Head of caudate nucleus (tissue), 42 donors: Measurements from ENCODE around the gene ZNF385A.
A peak's percentile ranks its signal among the peaks of the same experiment; 100 is the strongest.

ENCODE experiments used
- DNase-seq, 42 donors: peaks; one replicate each; pipeline versions ENCODE4 v3.0.0 to v3.0.0-alpha.2; 2020 to 2021; ENCODE audit warnings: mixed read lengths in 7 of 42
- intact Hi-C: fragments of 100-400 bp; cut with DNase I; formaldehyde crosslinking; loops from one replicate; pipeline ENCODE4 v1.15.0; 2022

ZNF385A gene

DNA sequence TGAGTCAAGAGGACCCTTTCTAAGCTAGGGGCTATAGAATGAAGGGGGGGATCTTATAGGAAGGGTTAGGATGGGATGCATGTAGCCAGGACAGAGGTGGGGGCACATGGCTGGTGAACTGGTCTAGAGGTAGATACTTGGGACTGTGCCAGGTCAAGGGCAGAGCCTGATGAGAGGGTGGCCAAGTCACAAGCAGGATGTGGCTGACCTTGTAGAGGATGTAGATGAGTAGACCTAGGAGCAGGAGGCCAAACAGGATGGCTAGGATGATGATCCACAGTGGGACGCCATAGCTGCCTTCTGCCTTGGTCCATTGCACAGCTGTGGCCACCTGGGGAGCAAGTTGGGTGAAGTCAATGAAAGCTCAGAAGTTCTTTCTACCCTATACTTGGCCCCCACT is 12.6 kb upstream of the ZNF385A start:
- intact Hi-C loops: loop anchor here (5.0 kb wide), 1 partner anchor 40 kb away; no protein-coding TSS in a partner anchor

DNA sequence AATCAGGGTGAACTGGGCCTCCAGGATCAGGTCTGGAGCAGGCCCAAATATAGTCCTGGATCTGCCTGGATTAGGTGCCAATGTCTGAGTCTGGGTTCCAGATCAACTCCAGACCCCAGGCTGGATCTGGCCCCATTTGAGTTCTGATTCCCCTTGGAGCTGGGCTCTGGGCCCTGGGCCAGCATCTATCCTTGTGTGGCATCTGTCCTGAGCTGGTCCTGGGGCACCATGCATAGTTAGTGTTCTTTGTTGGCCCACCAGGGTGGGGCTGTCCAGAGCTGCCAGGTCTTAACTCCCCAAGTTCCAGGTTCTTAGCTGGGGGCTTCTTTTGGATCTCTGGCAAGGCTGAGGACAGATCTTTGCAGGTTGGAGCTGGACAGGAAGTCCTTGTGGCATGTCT is 11.0 kb upstream of the ZNF385A start:
- no peak for DNase-seq
- intact Hi-C loops: loop anchor here (5.0 kb wide), 1 partner anchor 42 kb away; no protein-coding TSS in a partner anchor

More for the DNA sequence above, 12.6 kb upstream of the ZNF385A start:
- no peak for DNase-seq

DNA sequence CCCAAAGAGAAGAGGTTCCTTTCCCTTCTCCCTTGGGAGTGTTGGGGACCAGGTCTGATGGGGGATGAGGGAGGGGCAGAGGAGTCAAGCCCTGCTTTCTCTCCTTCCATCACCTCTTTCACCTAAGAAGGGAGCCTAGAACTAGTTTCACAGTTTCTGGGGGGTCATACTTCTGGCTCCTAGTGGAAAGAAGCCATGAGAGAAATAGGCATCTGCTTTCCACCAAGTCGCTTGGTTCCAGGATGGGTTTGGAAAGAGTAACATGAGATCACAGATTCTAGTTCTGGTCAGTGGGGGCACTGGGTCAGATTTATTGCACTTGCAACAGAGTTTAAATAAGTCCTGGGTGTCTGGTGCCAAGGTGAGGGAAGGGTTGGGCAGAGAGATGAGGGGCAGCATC is 10.5 kb upstream of the ZNF385A start:
- no peak for DNase-seq
- intact Hi-C loops: loop anchor here (5.0 kb wide), 1 partner anchor 42 kb away; no protein-coding TSS in a partner anchor

DNA sequence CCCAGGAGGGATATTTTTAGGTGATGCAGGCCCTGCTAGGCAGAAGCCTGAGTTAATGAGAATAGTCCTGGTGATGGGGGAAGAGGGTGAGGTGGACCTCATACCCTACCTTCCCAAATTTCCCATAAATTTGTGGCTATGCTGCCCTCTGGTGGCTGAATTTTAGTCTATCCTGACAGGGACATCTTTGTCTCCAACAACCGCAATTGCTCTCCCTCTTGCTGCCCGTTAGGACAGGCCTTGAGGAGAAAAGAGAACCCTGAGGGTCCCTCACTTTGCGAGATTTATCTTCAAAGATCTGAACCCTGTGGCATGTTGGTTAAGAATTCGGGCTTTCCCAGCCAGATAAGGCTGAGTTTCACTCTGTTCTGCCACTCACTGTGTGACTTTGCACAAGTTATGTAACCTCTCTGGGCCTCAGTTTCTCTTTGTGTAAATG is 9.8 kb upstream of the ZNF385A start:
- intact Hi-C loops: no loop called here
- DNase-seq: peak in 38 of 42 donors; percentile 22 to 89 (median 71)

DNA sequence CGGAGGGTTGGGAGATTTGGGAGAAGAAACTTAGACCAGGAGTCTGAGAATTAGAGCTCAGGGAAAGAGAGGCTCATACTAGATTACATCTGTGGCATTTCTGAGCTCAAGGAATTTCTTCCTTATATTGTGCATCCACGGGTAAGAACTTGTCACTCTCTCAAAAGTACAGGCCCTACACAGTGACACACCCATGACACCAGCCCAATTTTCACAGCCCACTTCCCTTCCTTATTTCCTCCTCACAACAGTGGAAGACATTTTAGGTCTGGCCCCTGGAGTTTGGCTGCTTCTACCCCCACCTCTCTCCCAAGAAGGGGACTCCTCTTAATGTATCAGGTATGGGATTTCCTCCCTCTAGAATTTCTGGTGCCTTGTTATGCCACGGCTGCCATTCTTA is 9.2 kb upstream of the ZNF385A start:
- intact Hi-C loops: no loop called here
- no peak for DNase-seq

DNA sequence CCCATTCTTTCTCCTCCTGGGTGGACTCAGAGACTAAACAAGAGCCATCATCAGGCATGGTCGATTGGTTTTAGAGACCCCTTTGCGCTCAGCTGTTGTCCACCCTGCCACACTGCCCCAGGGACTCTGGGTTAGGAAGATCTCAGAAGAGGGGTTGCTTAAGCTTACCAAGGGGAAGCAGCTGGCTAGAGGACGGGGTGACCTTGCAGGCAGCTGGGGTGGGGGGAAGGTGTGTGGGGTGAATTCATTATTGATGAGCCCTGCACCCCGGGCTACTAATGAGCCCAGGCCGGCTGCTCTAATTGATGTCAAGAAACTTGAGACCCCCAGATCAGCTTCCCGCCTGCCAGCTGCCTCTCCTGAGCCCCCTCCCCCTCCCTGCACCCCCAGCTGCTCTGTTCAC is 8.7 kb upstream of the ZNF385A start:
- intact Hi-C loops: no loop called here
- DNase-seq: no peak

DNA sequence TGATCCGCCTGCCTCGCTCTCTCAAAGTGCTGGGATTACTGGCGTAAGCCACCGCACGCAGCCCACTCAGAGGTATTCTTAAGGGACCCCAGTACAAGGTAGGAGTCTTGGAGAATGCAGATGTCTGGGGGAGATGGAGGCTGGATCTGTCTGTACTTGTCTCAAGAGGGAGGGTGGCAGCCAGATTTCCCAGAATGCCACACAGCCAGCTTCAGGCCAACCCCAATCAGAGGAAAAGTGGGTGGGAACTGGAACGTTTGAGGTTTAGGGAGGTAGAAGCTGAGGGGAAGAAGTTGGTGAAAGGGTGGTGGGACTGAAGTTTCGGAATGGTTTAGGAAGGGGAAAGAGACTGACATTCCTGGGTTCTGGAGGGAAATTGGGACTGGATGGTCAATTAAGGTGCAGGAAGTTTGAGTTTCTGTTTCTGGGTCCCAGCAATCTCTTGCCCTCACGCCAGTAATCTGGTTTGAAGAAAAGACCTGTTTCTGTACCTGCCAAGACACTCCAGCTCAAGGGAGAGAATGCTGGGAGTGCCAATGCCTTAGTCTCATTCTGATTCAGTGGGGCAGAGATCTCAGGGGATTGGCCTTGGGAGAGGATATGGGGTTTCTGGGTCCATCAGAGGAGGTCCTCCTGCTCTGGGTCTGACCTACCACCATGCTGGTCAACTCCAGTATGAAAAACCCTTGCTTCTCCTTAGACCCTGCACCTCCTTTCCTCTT is 8.1 kb upstream of the ZNF385A start:
- intact Hi-C loops: no loop called here
- DNase-seq: peak in 11 of 42 donors; percentile 44 to 71 (median 57)

DNA sequence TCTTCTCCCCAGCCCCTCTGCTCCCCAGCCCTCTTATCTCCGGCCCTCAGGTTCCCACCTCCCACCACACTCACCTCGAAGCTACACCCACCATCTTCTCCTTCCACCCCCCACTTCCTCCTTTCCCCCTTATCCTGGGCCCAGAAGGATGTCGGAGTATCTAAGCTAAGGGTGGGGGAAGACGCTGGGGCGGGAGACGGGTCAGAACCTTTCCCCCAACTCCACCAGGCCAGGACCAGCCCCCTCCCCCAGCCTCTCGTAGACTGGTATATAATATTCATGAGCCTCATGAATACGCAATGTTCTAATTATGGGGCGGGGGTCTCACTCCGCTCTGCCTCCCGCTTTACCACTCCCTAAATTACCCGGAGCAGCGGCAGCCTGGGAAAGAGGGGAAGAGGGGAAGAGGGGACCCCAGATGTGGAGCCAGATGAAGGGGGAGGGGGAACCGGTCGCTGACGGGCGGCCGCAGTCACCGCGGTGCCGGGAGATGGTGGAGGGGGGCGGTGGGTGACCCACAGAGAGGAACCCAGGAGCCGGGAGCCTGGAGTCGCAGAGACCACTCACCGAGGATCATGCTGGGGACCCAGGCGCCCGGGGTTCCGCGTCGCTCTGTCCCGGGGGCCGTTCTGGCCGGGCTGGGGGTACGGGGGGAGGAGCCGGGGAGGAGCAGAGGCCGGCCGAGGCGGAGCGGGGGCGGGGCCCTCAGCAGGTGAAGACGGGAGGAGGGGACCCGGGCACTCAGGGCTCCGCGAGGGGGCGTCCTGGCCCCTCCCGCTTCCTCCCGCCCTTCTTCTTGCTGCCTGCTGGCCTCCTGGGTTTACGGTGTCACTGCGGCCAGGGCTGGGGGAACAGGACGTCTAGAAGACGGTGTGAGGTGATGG is 6.4 kb upstream of the ZNF385A start:
- DNase-seq: peak in 41 of 42 donors; percentile 42 to 89 (median 73)
- intact Hi-C loops: no loop called here

DNA sequence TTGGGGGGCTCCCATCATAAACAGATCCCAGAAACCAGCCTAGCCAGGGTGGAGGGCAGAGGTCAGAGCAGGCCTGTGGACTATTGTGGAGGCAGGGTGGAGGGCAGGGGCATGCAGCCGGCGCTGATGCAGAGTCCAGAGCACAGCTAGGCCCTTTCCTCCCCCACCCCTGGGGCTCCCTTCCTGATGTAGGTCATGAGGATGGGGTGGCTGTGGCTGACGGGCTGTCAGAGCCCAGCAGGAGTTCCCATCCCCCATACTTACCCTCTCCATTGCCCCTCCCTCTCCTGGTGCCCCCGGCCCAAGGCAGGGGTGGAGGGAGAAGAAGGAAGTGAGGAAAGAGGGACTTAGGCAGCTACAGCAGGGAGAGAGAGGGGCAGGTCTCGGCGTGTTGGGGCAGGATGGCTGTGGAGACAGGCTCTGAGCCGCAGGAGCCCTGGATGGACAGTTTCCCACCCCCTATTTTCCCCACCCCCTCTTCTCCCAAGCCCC is 5.7 kb upstream of the ZNF385A start:
- peak in 1 of 42 donors; percentile 19 for DNase-seq
- intact Hi-C loops: no loop called here

DNA sequence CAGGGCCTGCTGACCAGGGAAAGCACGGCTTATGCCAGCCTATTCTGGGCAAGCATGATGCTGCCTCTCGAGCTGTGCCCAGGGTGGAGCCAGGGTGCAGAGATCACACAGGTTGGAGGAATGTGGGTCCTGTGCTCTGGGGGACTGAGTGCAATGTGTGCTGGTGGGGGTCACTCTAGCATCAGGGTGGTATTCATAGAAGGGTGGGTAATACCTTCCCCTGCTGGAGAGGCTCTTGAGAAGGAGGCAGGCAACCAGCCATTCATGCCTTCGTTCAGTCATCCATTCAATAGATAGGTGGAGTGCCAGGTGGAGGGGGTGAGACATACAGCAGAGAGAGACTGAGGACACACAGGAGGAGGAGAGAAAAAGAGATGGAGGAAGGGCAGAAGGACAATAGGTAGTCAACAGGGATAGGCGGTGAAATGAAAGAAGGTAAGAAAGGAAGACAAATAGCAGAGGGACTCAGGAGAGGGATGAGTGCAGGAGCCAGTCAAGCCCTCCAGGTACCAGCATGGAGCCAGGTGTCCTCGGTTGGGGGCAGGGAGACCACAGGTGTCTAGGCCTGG is 5.2 kb upstream of the ZNF385A start:
- DNase-seq: no peak
- intact Hi-C loops: no loop called here

DNA sequence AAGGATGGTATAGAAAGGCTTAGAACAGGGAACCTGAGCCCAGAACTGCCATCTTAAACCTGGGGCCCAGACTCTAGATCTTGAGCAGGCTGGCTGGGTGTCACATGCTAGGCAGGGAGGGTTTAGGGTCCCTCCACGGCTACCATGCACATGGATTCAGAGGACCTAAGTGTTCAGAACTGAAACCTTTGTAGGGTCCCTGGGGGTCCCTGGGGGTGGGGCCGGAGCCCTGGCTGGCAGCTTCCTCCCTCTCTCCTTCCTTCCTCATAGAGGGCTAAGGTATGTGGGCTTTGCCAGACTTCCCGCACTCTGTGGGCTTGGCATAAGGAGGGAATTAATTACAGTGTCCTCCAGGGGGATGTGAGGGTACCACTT is 4.6 kb upstream of the ZNF385A start:
- intact Hi-C loops: no loop called here
- no peak for DNase-seq

DNA sequence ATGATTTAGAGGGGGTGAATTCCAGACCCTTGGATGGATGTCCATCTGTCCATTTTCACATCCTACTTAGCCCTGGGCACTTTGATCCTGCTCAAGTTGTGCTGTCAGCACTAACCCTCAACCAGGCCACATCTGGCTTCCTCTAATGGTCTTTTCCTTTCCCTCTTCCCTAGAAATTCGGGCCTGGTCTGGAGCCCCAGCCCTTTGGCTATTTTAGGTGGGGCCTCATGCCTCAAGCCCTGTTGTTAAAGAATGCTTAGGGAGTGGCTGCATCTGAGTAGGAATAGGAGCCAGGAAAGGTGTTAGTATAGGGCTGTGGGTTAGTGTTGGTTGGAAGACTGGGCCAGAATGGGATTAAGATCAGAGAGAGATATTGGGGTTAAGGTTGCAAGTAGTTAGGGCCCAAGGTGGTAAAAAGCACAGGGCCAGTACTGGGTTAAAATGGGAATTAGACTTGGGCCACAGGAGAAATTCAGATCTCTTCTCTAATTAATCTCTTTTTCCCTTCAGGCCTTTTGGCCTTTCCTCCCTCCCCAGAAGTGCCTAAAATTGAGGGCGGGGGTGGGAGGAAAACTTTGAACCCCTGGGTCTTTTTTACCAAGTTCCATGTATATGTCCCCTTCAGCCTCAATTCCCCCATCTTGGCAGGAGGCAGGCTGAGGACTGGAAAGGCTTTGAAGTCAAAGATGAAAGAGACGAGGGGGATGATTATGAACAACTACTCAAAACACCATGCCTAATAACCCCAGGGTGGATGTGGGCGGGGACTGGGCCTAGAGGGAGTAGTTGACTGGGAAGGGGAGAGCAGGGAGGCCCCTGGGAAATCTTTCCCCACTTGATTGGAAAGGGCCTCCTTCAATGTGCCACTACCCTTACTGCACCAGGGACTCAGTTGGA is 4.0 kb upstream of the ZNF385A start:
- intact Hi-C loops: no loop called here
- no peak for DNase-seq

DNA sequence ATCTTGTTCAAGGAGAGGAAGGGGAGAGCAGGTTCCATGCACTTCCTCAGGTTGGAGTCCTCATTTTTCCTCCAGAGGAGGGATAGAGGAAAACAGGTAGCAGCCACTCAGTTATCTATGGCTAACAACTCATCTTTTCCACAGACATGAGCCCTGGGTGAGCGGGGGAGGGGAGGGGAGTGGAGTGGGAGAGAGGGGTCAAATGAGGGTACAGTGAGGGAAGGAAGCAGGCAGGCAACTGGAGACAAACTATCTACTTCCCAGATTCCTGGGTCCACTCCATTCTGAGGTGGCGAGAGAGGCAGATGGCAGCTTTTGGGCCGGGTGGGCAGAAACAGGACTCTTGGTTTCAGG is 2.6 kb upstream of the ZNF385A start:
- intact Hi-C loops: no loop called here
- no peak for DNase-seq

DNA sequence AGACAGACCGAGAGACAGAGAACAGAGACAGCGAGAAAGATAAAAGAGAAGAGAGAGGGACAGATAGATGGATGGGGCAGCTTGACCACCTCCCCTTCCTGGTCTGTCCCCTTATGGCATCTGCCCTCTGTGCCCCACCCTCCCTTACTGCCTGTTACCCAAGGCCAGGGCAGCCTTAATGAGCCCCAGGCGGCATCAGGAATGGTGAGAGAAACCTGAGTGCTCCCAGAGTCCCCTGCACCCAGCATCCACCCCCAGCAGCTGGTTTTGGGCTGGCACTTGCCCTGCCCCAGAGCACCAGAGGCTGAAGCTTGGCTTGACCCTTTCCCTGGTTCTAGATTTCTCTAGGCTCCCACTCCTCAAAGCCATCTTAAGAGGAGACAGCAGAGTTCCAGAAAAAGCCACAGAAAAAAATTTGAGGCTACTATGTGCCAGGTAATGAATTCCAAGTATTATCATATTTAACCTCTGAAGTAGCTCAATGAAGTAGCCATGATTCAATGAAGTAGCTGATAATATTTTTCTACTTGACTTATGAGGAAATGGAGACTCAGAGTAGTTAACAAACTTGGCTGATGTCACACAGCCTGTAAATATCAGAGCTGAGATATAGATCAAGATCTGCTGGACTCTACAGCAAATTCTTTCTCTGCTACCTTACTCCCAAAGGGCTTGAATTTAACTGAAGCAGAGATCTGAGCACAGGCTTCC is 2.0 kb upstream of the ZNF385A start:
- intact Hi-C loops: no loop called here

DNA sequence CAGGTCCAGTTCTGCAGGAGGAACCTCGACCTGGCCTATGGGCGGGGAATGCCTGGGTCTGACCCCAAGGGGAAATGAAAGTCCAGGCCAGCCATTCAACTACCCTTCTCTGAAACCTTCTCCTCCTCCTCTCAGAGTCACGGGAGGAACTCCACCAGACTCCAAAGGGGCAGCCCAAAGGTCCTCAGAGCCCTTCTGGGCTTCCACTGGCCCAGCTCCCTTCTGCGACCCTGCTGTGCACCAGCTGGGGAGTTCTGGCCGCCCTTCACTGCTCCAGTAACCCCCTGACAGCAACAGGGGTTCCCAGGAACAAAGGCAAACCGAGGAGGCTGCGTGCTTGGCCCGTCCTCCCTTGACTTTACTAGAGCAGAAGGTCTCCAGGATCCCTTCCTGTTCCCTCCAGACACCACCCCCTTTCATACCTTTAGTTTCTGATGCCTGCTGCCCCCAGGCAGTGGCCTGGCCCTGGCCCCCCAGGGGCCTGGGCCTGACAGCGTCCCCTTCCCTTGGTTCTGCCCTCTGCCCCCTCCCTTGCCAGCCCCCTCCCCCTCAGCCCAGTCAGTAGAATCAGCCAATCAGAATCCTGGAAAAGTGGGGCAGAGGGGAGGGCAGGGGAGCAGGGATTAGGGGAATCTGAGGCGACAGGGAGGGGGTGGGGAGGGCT is 850 bp upstream of the ZNF385A start:
- DNase-seq: peak in 11 of 42 donors; percentile 19 to 61 (median 42)
- intact Hi-C loops: no loop called here

More for the DNA sequence above, 2.0 kb upstream of the ZNF385A start:
- no peak for DNase-seq

DNA sequence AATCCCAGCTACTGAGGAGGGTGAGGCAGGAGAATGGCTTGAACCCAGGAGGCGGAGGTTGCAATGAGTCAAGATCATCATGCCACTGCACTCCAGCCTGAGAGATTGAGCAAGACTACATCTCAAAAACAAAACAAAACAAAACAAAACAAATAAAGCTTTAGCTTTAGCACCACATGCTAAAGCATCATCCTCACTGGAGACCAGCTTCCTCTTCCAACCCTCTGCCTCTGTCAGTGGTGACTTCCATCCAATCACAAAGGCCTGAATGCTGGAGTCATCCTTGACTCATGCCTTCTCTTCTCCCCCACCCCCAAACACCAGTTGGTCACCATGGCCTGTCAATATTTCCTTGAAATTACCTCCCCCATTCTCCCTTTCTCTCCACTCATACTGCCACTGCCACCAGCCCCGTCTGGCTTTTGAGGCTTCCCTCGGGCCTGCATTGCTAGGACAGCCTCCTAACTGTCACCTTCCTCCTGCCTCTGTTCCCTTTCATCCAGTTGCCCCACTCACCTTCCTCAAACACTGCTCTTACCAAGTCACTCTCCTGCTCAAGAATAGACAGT is 1.4 kb downstream of the ZNF385A start:
- no peak for DNase-seq
- intact Hi-C loops: no loop called here

DNA sequence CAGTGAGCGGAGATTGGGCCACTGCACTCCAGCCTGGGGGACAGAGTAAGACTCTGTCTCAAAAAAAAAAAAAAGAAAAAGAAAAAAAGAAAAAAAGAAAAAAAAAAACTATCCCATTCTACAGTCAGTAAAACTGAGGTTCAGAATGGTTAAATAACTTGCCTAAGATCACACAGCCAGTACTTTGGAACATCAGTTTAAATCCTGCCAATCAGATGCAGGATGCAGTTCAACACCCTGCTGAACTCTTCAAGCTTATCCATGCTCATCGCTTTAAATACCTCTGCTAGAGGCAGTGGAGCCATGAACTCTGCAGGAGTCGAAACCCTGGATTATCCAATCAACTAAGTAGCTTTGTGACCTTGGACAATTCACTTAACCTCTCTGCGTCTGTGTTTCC is 3.4 kb downstream of the ZNF385A start:
- no peak for DNase-seq
- intact Hi-C loops: no loop called here
